Stomach (tissue), 9 donors: Measurements from ENCODE around the gene CCDC122. TPM values are rescaled to one million over a fixed set of nuclear protein-coding genes. Genes with fewer than 3 reads are reported as not detected.

Experiments
- DNase-seq, 2 donors: peaks; one replicate each; pipeline versions ENCODE4 v3.0.0 to v3.0.0-alpha.2; 2013 to 2019
- H3K27ac ChIP-seq, 5 donors: fragments of 200-600 bp in 4 of 5; sonication (generic) in 4 of 5; one replicate each; pipeline ENCODE4 v1.5.1; 2013 to 2019; ENCODE audit warnings: mild to moderate bottlenecking in 1 of 5, moderate library complexity in 1 of 5
- H3K27me3 ChIP-seq, 3 donors: fragments of 200-600 bp; sonication (generic); one replicate each; pipeline ENCODE4 v1.5.1; 2017 to 2019; ENCODE audit warnings: mixed run types in 1 of 3
- H3K36me3 ChIP-seq, 4 donors: fragments of 200-600 bp; sonication (generic); 1 replicate in 3 of 4; 2 replicates in 1 of 4; pipeline ENCODE4 v1.5.1; 2016 to 2019
- H3K4me1 ChIP-seq, 4 donors: fragments of 200-600 bp; sonication (generic); one replicate each; pipeline ENCODE4 v1.5.1; 2016 to 2019
- H3K4me3 ChIP-seq, 4 donors: fragments of 200-600 bp; sonication (generic) in 3 of 4; one replicate each; pipeline ENCODE4 v1.5.1; 2016 to 2019; ENCODE audit warnings: mild to moderate bottlenecking in 1 of 4
- H3K9me3 ChIP-seq, 4 donors: fragments of 200-600 bp; sonication (generic); one replicate each; pipeline ENCODE4 v1.5.1; 2016 to 2019
- CTCF ChIP-seq, 7 experiments: fragments of 450-650 bp in 4 of 7; fragments of 200-600 bp in 3 of 7; sonication (generic) in 3 of 7; IDR thresholded peaks; one replicate each; pipeline ENCODE4 v1.5.1; 2016 to 2019; ENCODE audit warnings: antibody characterized with exemption in 7 of 7, control low read depth in 2 of 7, mild to moderate bottlenecking in 1 of 7
- EP300 ChIP-seq: sonication (generic); formaldehyde crosslinking; IDR thresholded peaks from one replicate; pipeline ENCODE4 v1.6.1; 2017; ENCODE audit warnings: antibody characterized with exemption
- POLR2A ChIP-seq, 4 donors: fragments of 450-650 bp; IDR thresholded peaks; one replicate each; pipeline ENCODE4 v1.6.1; 2016; ENCODE audit warnings: antibody characterized with exemption in 4 of 4, control low read depth in 2 of 4, mild to moderate bottlenecking in 1 of 4, moderate library complexity in 1 of 4
- POLR2AphosphoS5 ChIP-seq, 3 donors: sonication (generic); formaldehyde crosslinking; IDR thresholded peaks; one replicate each; pipeline ENCODE4 v1.6.1; 2016; ENCODE audit warnings: antibody characterized with exemption in 3 of 3
- WGBS, 5 donors: extraction: QIAGEN DNeasy Blood & Tissue Kit in 3 of 5; methylation state at CpG; one replicate each; pipeline versions ENCODE4 v1.1.5 to v1.1.7; 2013 to 2018; 5-methylcytosine and 5-hydroxymethylcytosine counted together
- intact Hi-C: fragments of 100-400 bp; cut with DNase I; formaldehyde crosslinking; loops from one replicate; pipeline ENCODE4 v1.15.1; 2023; ENCODE audit warnings: low total_unique reads
- polyA plus RNA-seq, 3 donors: library from polyadenylated mRNA; stranded (reverse); fragments of 200-250 nt; gene quantifications; one replicate each; pipeline ENCODE4 v1.2.3, GENCODE V29; 2013
- total RNA-seq, 5 donors: library from RNA; depleted of rRNA; stranded (reverse); fragments of >200 nt; gene quantifications; one replicate each; pipeline versions ENCODE4 v1.1.0 to v1.2.3, GENCODE V29; 2014 to 2016
- donor health status: healthy with polysubstance abuse.
- donor health status: Bipolar disorder and iron deficiency.
- donor health status: healthy.

Gene CCDC122
- total and polyA plus RNA-seq, 8 donors, result 1.9 to 44.6 (median 4.3) TPM; not detected in 2

GRCh38 chr13:43916828-43917227 is 37.3 kb upstream of the CCDC122 start:
- TF ChIP-seq EP300 (no peak), POLR2AphosphoS5 (IDR thresholded peaks at IDR 0.05) (no peak), POLR2A (IDR thresholded peaks at IDR 0.05) (no peak), CTCF (IDR thresholded peaks at IDR 0.05) (no peak)
- intact Hi-C loops, result loop anchor here (10.0 kb wide), 1 partner anchor 528 kb away; no protein-coding TSS in a partner anchor
- 36 to 81% (median 56%) methylated on average over 2 of the region's 2 CpGs for WGBS, 5 donors
- H3K4me3 ChIP-seq, result no peak overlapping the region
- H3K36me3 ChIP-seq, result no peaks in the 10 kb centered on the region
- no peaks in the 10 kb centered on the region for H3K4me1 ChIP-seq
- no peaks in the 10 kb centered on the region for H3K27me3 ChIP-seq
- no peaks in the 10 kb centered on the region for H3K9me3 ChIP-seq
- H3K27ac ChIP-seq, result no peak overlapping the region
- no peak for DNase-seq

GRCh38 chr13:43915451-43915850 is 35.9 kb upstream of the CCDC122 start:
- Histone ChIP-seq H3K36me3 (no peaks in the 10 kb centered on the region), H3K27ac (no peak overlapping the region), H3K4me3 (no peak overlapping the region), H3K9me3 (no peaks in the 10 kb centered on the region), H3K4me1 (no peaks in the 10 kb centered on the region), H3K27me3 (no peaks in the 10 kb centered on the region)
- no peak for TF ChIP-seq POLR2AphosphoS5 (IDR thresholded peaks at IDR 0.05)
- no peak for TF ChIP-seq POLR2A (IDR thresholded peaks at IDR 0.05)
- no peak for TF ChIP-seq EP300
- TF ChIP-seq CTCF (IDR thresholded peaks at IDR 0.05), result no peak
- no peak for DNase-seq
- intact Hi-C loops, result loop anchor here (10.0 kb wide), 1 partner anchor 529 kb away; no protein-coding TSS in a partner anchor
- 58 to 96% (median 88%) methylated on average over 6 of the region's 6 CpGs for whole genome bisulfite sequencing, 5 donors

GRCh38 chr13:43911871-43912270 is 32.3 kb upstream of the CCDC122 start:
- intact Hi-C loops, result loop anchor here (10.0 kb wide), 1 partner anchor 533 kb away; no protein-coding TSS in a partner anchor
- no peak for DNase-seq
- TF ChIP-seq CTCF (IDR thresholded peaks at IDR 0.05) (no peak), POLR2A (IDR thresholded peaks at IDR 0.05) (no peak), POLR2AphosphoS5 (IDR thresholded peaks at IDR 0.05) (no peak), EP300 (no peak)

GRCh38 chr13:43911278-43911677 is 31.7 kb upstream of the CCDC122 start:
- intact Hi-C loops, result loop anchor here (10.0 kb wide), 1 partner anchor 534 kb away; no protein-coding TSS in a partner anchor
- Histone ChIP-seq H3K36me3 (no peaks in the 10 kb centered on the region), H3K27ac (no peak overlapping the region), H3K27me3 (no peaks in the 10 kb centered on the region), H3K4me3 (no peak overlapping the region), H3K4me1 (peaks cover 0 to 16% (median 6%) of the 10 kb centered on the region in 4 donors), H3K9me3 (no peaks in the 10 kb centered on the region)
- no peak for TF ChIP-seq CTCF (IDR thresholded peaks at IDR 0.05)
- 56 to 76% (median 67%) methylated on average over 2 of the region's 2 CpGs for WGBS, 5 donors
- no peak for DNase-seq

More at GRCh38 chr13:43911871-43912270, 32.3 kb upstream of the CCDC122 start:
- Histone ChIP-seq H3K4me3 (no peak overlapping the region), H3K4me1 (peaks cover 0 to 16% (median 6%) of the 10 kb centered on the region in 4 donors), H3K27me3 (no peaks in the 10 kb centered on the region), H3K36me3 (no peaks in the 10 kb centered on the region), H3K9me3 (no peaks in the 10 kb centered on the region), H3K27ac (no peak overlapping the region)
- WGBS, 5 donors, result 55 to 92% (median 83%) methylated on average over 3 of the region's 3 CpGs
